H9 (cell line): ENCODE measurements around the gene PDE5A. TPM values are rescaled to one million over a fixed set of nuclear protein-coding genes. Genes with fewer than 3 reads are reported as not detected.

Experiments
- DNase-seq: peaks from one replicate; pipeline ENCODE4 v3.0.0-alpha.2; 2017
- H2AFZ ChIP-seq: one replicate; pipeline ENCODE4 v1.6.1; 2013; ENCODE audit warnings: mild to moderate bottlenecking, low read length, control low read depth, moderate library complexity
- H2AK5ac ChIP-seq: 2 replicates; pipeline ENCODE4 v1.6.1; 2013; ENCODE audit warnings: low read length, control low read depth, mixed read lengths; ENCODE audit not compliant: insufficient read length
- H2BK120ac ChIP-seq: one replicate; pipeline ENCODE4 v1.6.1; 2013; ENCODE audit warnings: low read depth, mild to moderate bottlenecking, low read length, control low read depth, inconsistent platforms; ENCODE audit not compliant: poor library complexity, severe bottlenecking
- H2BK12ac ChIP-seq: 2 replicates; pipeline ENCODE4 v1.6.1; 2013; ENCODE audit warnings: low read length, control low read depth, mixed read lengths, low read depth; ENCODE audit not compliant: insufficient read length
- H2BK15ac ChIP-seq: 2 replicates; pipeline ENCODE4 v1.6.1; 2013; ENCODE audit warnings: low read depth, low read length, control low read depth
- H2BK20ac ChIP-seq: one replicate; pipeline ENCODE4 v1.6.1; 2013; ENCODE audit warnings: low read depth, mild to moderate bottlenecking, low read length, control low read depth, inconsistent platforms; ENCODE audit not compliant: poor library complexity, severe bottlenecking
- H2BK5ac ChIP-seq: 2 replicates; pipeline ENCODE4 v1.6.1; 2013; ENCODE audit warnings: low read length, control low read depth, mixed read lengths; ENCODE audit not compliant: insufficient read length
- H3K14ac ChIP-seq: 2 replicates; pipeline ENCODE4 v1.6.1; 2013; ENCODE audit warnings: low read length, control low read depth; ENCODE audit not compliant: insufficient read depth
- H3K18ac ChIP-seq: 2 replicates; pipeline ENCODE4 v1.6.1; 2013; ENCODE audit warnings: low read depth, mild to moderate bottlenecking, mixed read lengths, low read length, control low read depth; ENCODE audit not compliant: insufficient read length
- H3K23ac ChIP-seq: 2 replicates; pipeline ENCODE4 v1.6.1; 2013; ENCODE audit warnings: low read length, control low read depth, mixed read lengths, low read depth; ENCODE audit not compliant: insufficient read length
- H3K23me2 ChIP-seq: 2 replicates; pipeline ENCODE4 v1.6.1; 2013; ENCODE audit warnings: low read depth, mild to moderate bottlenecking, mixed read lengths, low read length, control low read depth; ENCODE audit not compliant: insufficient read length, poor library complexity, severe bottlenecking
- H3K27ac ChIP-seq: 2 replicates; pipeline ENCODE4 v1.5.1; 2013; ENCODE audit warnings: low read length, control low read depth, mixed read lengths, low read depth; ENCODE audit not compliant: insufficient read length
- H3K27me3 ChIP-seq: 2 replicates; pipeline ENCODE4 v1.6.1; 2013; ENCODE audit warnings: low read length, control low read depth, inconsistent platforms; ENCODE audit not compliant: insufficient read depth
- H3K4ac ChIP-seq: 2 replicates; pipeline ENCODE4 v1.6.1; 2013; ENCODE audit warnings: low read depth, mild to moderate bottlenecking, control low read depth, inconsistent platforms, low read length, moderate library complexity
- H3K4me1 ChIP-seq: 2 replicates; pipeline ENCODE4 v1.6.1; 2013; ENCODE audit warnings: low read length, control low read depth, inconsistent platforms; ENCODE audit not compliant: insufficient read depth
- H3K4me2 ChIP-seq: 2 replicates; pipeline ENCODE4 v1.6.1; 2013; ENCODE audit warnings: low read length, control low read depth, mixed read lengths; ENCODE audit not compliant: insufficient read length, insufficient read depth
- H3K56ac ChIP-seq: 2 replicates; pipeline ENCODE4 v1.6.1; 2013; ENCODE audit warnings: low read depth, mild to moderate bottlenecking, mixed read lengths, low read length, control low read depth; ENCODE audit not compliant: insufficient read length
- H3K79me1 ChIP-seq: 2 replicates; pipeline ENCODE4 v1.6.1; 2013; ENCODE audit warnings: low read depth, mild to moderate bottlenecking, moderate library complexity, low read length, control low read depth, inconsistent platforms; ENCODE audit not compliant: insufficient read depth, poor library complexity, severe bottlenecking
- H3K79me2 ChIP-seq: 2 replicates; pipeline ENCODE4 v1.6.1; 2013; ENCODE audit warnings: low read length, control low read depth, inconsistent platforms; ENCODE audit not compliant: insufficient read depth
- H3K9ac ChIP-seq: 2 replicates; pipeline ENCODE4 v1.6.1; 2013; ENCODE audit warnings: low read length, control low read depth, mixed read lengths; ENCODE audit not compliant: insufficient read length; ENCODE audit errors: extremely low read depth
- H3K9me3 ChIP-seq: one replicate; pipeline ENCODE4 v1.6.1; 2013; ENCODE audit warnings: low read depth, low read length, inconsistent platforms; ENCODE audit not compliant: control insufficient read depth
- H3T11ph ChIP-seq: one replicate; pipeline ENCODE4 v1.6.1; 2013; ENCODE audit warnings: mild to moderate bottlenecking, low read length, control low read depth, inconsistent platforms
- H4K20me1 ChIP-seq: one replicate; pipeline ENCODE4 v1.6.1; 2013; ENCODE audit not compliant: control insufficient read depth, insufficient read length, insufficient read depth
- H4K5ac ChIP-seq: 2 replicates; pipeline ENCODE4 v1.6.1; 2013; ENCODE audit warnings: low read depth, mild to moderate bottlenecking, mixed read lengths, low read length, control low read depth; ENCODE audit not compliant: insufficient read length
- H4K8ac ChIP-seq: replicated peaks from 2 replicates; pipeline ENCODE4 v1.6.1; 2013; ENCODE audit warnings: low read length, control low read depth, mixed read lengths, low read depth; ENCODE audit not compliant: insufficient read length
- H4K91ac ChIP-seq: 2 replicates; pipeline ENCODE4 v1.6.1; 2013; ENCODE audit warnings: low read depth, mild to moderate bottlenecking, moderate library complexity, mixed read lengths, low read length, control low read depth; ENCODE audit not compliant: insufficient read length
- H3K27ac Mint-ChIP-seq, 3 experiments: 2 replicates in 2 of 3; 3 replicates in 1 of 3; pipeline ENCODE4 v1.8.0; 2020 to 2021; ENCODE audit warnings: mixed read lengths in 3 of 3, mild to moderate bottlenecking in 1 of 3, moderate library complexity in 1 of 3
- H3K27me3 Mint-ChIP-seq: 2 replicates; pipeline ENCODE4 v1.8.0; 2021; ENCODE audit warnings: low read depth, mild to moderate bottlenecking, moderate library complexity, mixed read lengths
- H3K36me3 Mint-ChIP-seq, 3 experiments: 2 replicates in 2 of 3; 3 replicates in 1 of 3; pipeline ENCODE4 v1.8.0; 2020 to 2021; ENCODE audit warnings: low read depth in 3 of 3, mixed read lengths in 3 of 3; ENCODE audit not compliant: insufficient read depth in 1 of 3
- H3K4me1 Mint-ChIP-seq, 2 experiments: 2 replicates each; pipeline ENCODE4 v1.8.0; 2020; ENCODE audit warnings: mixed read lengths in 2 of 2
- H3K4me3 Mint-ChIP-seq, 2 experiments: 2 replicates in 1 of 2; 3 replicates in 1 of 2; pipeline ENCODE4 v1.8.0; 2020 to 2021; ENCODE audit warnings: mild to moderate bottlenecking in 2 of 2, mixed read lengths in 2 of 2, moderate library complexity in 1 of 2
- H3K9me3 Mint-ChIP-seq, 2 experiments: 2 replicates in 1 of 2; 3 replicates in 1 of 2; pipeline ENCODE4 v1.8.0; 2020; ENCODE audit warnings: mild to moderate bottlenecking in 2 of 2, mixed read lengths in 2 of 2, moderate library complexity in 1 of 2
- WGBS: extraction: QIAGEN DNeasy Blood & Tissue Kit; methylation state at CpG from one replicate; pipeline ENCODE4 v1.1.7; 2013; ENCODE audit warnings: missing lambda C conversion rate, low lambda C conversion rate, mixed read lengths; ENCODE audit not compliant: insufficient read length; ENCODE audit errors: extremely low coverage; 5-methylcytosine and 5-hydroxymethylcytosine counted together
- total RNA-seq: library from RNA; stranded (reverse); gene quantifications from 2 replicates; pipeline ENCODE4 v1.2.1, GENCODE V29; 2021
- TF ChIP-seq, protein P1 (sequence below): fragments of 200-600 bp; sonication (generic); conservative IDR thresholded peaks from 3 replicates; pipeline ENCODE4 v1.8.0; 2021; ENCODE audit warnings: antibody characterized with exemption, mild to moderate bottlenecking

PDE5A gene
- total RNA-seq, 1 experiment from 2014 or later = 15.7 TPM

DNA sequence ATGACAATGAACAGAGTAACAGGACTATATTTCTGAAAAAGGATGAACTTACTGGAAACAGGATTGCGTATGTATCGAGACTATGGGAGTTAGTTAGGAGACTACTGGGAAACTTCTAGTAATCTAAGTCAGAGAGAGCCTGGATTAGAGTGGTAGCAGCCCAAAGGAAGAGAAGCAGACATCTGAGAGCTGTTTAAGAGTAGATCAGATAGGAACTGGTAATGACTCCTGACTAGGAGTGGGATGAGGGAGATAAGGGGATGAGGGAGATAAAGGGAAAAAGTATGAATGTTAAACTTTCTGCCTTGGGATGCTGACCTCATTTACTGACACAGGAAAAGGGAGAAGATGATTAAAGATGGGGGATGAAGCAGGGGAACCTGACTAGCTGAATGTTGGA lies 116.2 kb downstream of the PDE5A start:
- Mint-ChIP-seq H3K4me3 (no peak overlapping the region), H3K27ac (0 out of 7 replicates have a peak overlapping the region, but pooled peaks of 1 of the 3 experiments have one; percentile 9), H3K36me3 (peaks cover 2 to 21% (median 9%) of the 10 kb centered on the region in 3 experiments; a peak in 5 of 7 replicates), H3K27me3 (no peaks in the 10 kb centered on the region), H3K9me3 (no peaks in the 10 kb centered on the region), H3K4me1 (no peaks in the 10 kb centered on the region)
- Histone ChIP-seq H3K9me3 (no peaks in the 10 kb centered on the region), H4K20me1 (no peaks in the 10 kb centered on the region), H4K91ac (no peak overlapping the region), H3K18ac (no peak overlapping the region), H2BK5ac (no peak overlapping the region), H3K23ac (no peak overlapping the region), H2BK15ac (no peak overlapping the region), H3T11ph (no peak overlapping the region), H3K23me2 (no peaks in the 10 kb centered on the region), H2BK12ac (no peak overlapping the region), H4K5ac (no peak overlapping the region), H2AFZ (no peak overlapping the region), H3K4ac (no peak overlapping the region), H2BK120ac (no peak overlapping the region), H3K79me1 (no peaks in the 10 kb centered on the region), H2AK5ac (no peak overlapping the region), H3K56ac (no peak overlapping the region), H3K9ac (no peak overlapping the region), H3K4me1 (no peaks in the 10 kb centered on the region), H3K79me2 (no peaks in the 10 kb centered on the region), H4K8ac (no peak overlapping the region), H3K4me2 (no peak overlapping the region), H3K27ac (no peak overlapping the region), H3K14ac (no peak overlapping the region), H2BK20ac (no peak overlapping the region), H3K27me3 (no peaks in the 10 kb centered on the region)
- TF ChIP-seq, protein P1, sequence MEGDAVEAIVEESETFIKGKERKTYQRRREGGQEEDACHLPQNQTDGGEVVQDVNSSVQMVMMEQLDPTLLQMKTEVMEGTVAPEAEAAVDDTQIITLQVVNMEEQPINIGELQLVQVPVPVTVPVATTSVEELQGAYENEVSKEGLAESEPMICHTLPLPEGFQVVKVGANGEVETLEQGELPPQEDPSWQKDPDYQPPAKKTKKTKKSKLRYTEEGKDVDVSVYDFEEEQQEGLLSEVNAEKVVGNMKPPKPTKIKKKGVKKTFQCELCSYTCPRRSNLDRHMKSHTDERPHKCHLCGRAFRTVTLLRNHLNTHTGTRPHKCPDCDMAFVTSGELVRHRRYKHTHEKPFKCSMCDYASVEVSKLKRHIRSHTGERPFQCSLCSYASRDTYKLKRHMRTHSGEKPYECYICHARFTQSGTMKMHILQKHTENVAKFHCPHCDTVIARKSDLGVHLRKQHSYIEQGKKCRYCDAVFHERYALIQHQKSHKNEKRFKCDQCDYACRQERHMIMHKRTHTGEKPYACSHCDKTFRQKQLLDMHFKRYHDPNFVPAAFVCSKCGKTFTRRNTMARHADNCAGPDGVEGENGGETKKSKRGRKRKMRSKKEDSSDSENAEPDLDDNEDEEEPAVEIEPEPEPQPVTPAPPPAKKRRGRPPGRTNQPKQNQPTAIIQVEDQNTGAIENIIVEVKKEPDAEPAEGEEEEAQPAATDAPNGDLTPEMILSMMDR = no peak
- no CpG with 5 or more reads among the region's 2 CpGs for WGBS
- DNase-seq = no peak
